SKM-1 treated with dmso at 0.1 percent for 144 hours (cell line): ENCODE results near the gene FANCL.
"Not testable (repeated sequence)": the region's sequence is repeated elsewhere in the genome, so short reads cannot be mapped to it uniquely, and the experiment has no call there.

Source experiments
- DNase-seq: peaks from one replicate; lab custom pipeline; 2025; ENCODE audit not compliant: unreplicated experiment; lab: John Stamatoyannopoulos, UW

FANCL gene

GRCh38 chr2:58155160-58155778 lies 85.9 kb downstream of the FANCL start:
- DNase-seq = no peak

GRCh38 chr2:58146707-58147106 lies 94.4 kb downstream of the FANCL start:
- no peak for DNase-seq

- DNase-seq = not testable (repeated sequence)
Observed at GRCh38 chr2:58145769-58146168, 95.4 kb downstream of the FANCL start.

GRCh38 chr2:58140508-58141072 lies 100.5 kb downstream of the FANCL start:
- no peak for DNase-seq

- no peak for DNase-seq
Observed at GRCh38 chr2:58138396-58139030, 102.6 kb downstream of the FANCL start.

GRCh38 chr2:58137856-58138255 lies 103.3 kb downstream of the FANCL start:
- DNase-seq = no peak

- DNase-seq = no peak
Observed at GRCh38 chr2:58137221-58137620, 103.9 kb downstream of the FANCL start.

- no peak for DNase-seq
Observed at GRCh38 chr2:58135861-58136260, 105.3 kb downstream of the FANCL start.

- DNase-seq = no peak
Observed at GRCh38 chr2:58133395-58133794, 107.7 kb downstream of the FANCL start.

GRCh38 chr2:58131191-58132011 lies 109.7 kb downstream of the FANCL start:
- DNase-seq = no peak

- no peak for DNase-seq
Observed at GRCh38 chr2:58130238-58130637, 110.9 kb downstream of the FANCL start.

- DNase-seq = no peak
Observed at GRCh38 chr2:58127111-58127510, 114.0 kb downstream of the FANCL start.

GRCh38 chr2:58122540-58122939 lies 118.6 kb downstream of the FANCL start:
- no peak for DNase-seq

GRCh38 chr2:58122040-58122439 lies 119.1 kb downstream of the FANCL start:
- no peak for DNase-seq

- no peak for DNase-seq
Observed at GRCh38 chr2:58120626-58121229, 120.4 kb downstream of the FANCL start.

- DNase-seq = not testable (repeated sequence)
Observed at GRCh38 chr2:58113563-58113962, 127.6 kb downstream of the FANCL start.

GRCh38 chr2:58110765-58111164 lies 130.4 kb downstream of the FANCL start:
- no peak for DNase-seq

GRCh38 chr2:58109481-58109880 lies 131.6 kb downstream of the FANCL start:
- DNase-seq = no peak
